ENCODE data around the gene MYZAP. TPM values are rescaled to one million over a fixed set of nuclear protein-coding genes. Genes with fewer than 3 reads are reported as not detected.

Gene MYZAP
- polyA plus RNA-seq, 1 donor from 2014 or later = not detected

DNA sequence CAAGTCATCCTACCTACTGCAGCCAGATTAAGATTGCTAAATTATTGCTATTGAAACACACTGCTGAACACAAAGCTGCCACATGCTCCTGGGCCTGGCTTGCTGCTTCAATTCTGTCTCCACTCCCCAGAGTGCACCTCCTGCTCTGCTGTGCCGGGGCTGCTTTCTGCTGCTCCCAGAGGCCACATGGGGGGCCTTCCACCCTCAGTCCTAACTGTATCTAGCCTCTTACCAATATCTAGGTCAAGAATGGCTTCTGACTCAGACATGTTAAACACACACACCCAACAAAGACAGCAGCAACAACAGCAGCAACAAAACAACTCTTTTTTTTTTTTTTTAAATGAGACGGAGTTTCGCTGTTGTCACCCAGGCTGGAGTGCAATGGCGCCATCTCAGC lies 33.0 kb downstream of the MYZAP start:
- H3K9ac ChIP-seq (ENCODE audit: low read length) = no peak overlapping the region
- H3K79me2 ChIP-seq (replicated peaks; ENCODE audit: insufficient read depth, low read length) = no peaks in the 10 kb centered on the region
- H3K4me3 ChIP-seq (ENCODE audit: low read length) = no peak overlapping the region
- H3K27ac ChIP-seq (ENCODE audit: low read length) = no peak overlapping the region
- no peak overlapping the region for H3K4me2 ChIP-seq (ENCODE audit: low read length)
- H4K20me1 ChIP-seq (ENCODE audit: insufficient read depth) = no peaks in the 10 kb centered on the region
- no peaks in the 10 kb centered on the region for H3K9me3 ChIP-seq (ENCODE audit: low read length)
- no peaks in the 10 kb centered on the region for H3K9me2 ChIP-seq (ENCODE audit: insufficient read depth, low read length)
- H3K36me3 ChIP-seq (ENCODE audit: insufficient read depth, low read length) = no peaks in the 10 kb centered on the region
- no peak for TF ChIP-seq POLR2AphosphoS5 (IDR thresholded peaks at IDR 0.05)
- TF ChIP-seq SMC3 (conservative IDR thresholded peaks at IDR 0.05; ENCODE audit: poor library complexity) = no peak
- no peak for TF ChIP-seq EZH2 (IDR thresholded peaks at IDR 0.05; ENCODE audit: borderline replicate concordance, insufficient read depth, low read length, poor library complexity, severe bottlenecking)
- TF ChIP-seq REST (IDR thresholded peaks at IDR 0.05; ENCODE audit: borderline replicate concordance) = no peak
- no peak for TF ChIP-seq CTCF (IDR thresholded peaks at IDR 0.05; ENCODE audit: poor library complexity, severe bottlenecking)
- no peak for TF ChIP-seq TAF1 (IDR thresholded peaks at IDR 0.05; ENCODE audit: low read depth)
- TF ChIP-seq MXI1 (conservative IDR thresholded peaks at IDR 0.05; ENCODE audit: poor library complexity, severe bottlenecking) = no peak
- no peak for TF ChIP-seq RAD21 (conservative IDR thresholded peaks at IDR 0.05)
- TF ChIP-seq EP300 (conservative IDR thresholded peaks at IDR 0.05; ENCODE audit: poor library complexity, severe bottlenecking) = no peak
- no peaks in the 10 kb centered on the region for H3K27me3 ChIP-seq (ENCODE audit: insufficient read depth, low read depth, low read length)
- no peaks in the 10 kb centered on the region for H3F3A ChIP-seq (ENCODE audit: insufficient read depth, low read length, poor library complexity, severe bottlenecking)
- H2AFZ ChIP-seq (ENCODE audit: low read depth, low read length) = no peak overlapping the region

GRCh38 chr15:57625703-57626448 lies 34.2 kb downstream of the MYZAP start:
- no peak overlapping the region for H3K4me2 ChIP-seq (ENCODE audit: low read length)
- H2AFZ ChIP-seq (ENCODE audit: low read depth, low read length) = no peak overlapping the region
- no peaks in the 10 kb centered on the region for H3K9me2 ChIP-seq (ENCODE audit: insufficient read depth, low read length)
- TF ChIP-seq EZH2 (IDR thresholded peaks at IDR 0.05; ENCODE audit: borderline replicate concordance, insufficient read depth, low read length, poor library complexity, severe bottlenecking) (no peak), REST (IDR thresholded peaks at IDR 0.05; ENCODE audit: borderline replicate concordance) (no peak), SMC3 (conservative IDR thresholded peaks at IDR 0.05; ENCODE audit: poor library complexity) (no peak), CTCF (IDR thresholded peaks at IDR 0.05; ENCODE audit: poor library complexity, severe bottlenecking) (no peak), EP300 (conservative IDR thresholded peaks at IDR 0.05; ENCODE audit: poor library complexity, severe bottlenecking) (no peak), POLR2AphosphoS5 (IDR thresholded peaks at IDR 0.05) (no peak), TAF1 (IDR thresholded peaks at IDR 0.05; ENCODE audit: low read depth) (no peak), RAD21 (conservative IDR thresholded peaks at IDR 0.05) (no peak), MXI1 (conservative IDR thresholded peaks at IDR 0.05; ENCODE audit: poor library complexity, severe bottlenecking) (no peak)
- no peak overlapping the region for H3K4me3 ChIP-seq (ENCODE audit: low read length)
- H3F3A ChIP-seq (ENCODE audit: insufficient read depth, low read length, poor library complexity, severe bottlenecking) = no peaks in the 10 kb centered on the region
- no peaks in the 10 kb centered on the region for H3K27me3 ChIP-seq (ENCODE audit: insufficient read depth, low read depth, low read length)
- no peak overlapping the region for H3K27ac ChIP-seq (ENCODE audit: low read length)
- H3K36me3 ChIP-seq (ENCODE audit: insufficient read depth, low read length) = no peaks in the 10 kb centered on the region
- H3K9me3 ChIP-seq (ENCODE audit: low read length) = no peaks in the 10 kb centered on the region
- no peaks in the 10 kb centered on the region for H4K20me1 ChIP-seq (ENCODE audit: insufficient read depth)
- H3K9ac ChIP-seq (ENCODE audit: low read length) = no peak overlapping the region
- H3K79me2 ChIP-seq (replicated peaks; ENCODE audit: insufficient read depth, low read length) = no peaks in the 10 kb centered on the region
